ENCODE measurements around the gene RASSF8. TPM values are rescaled to one million over a fixed set of nuclear protein-coding genes. Genes with fewer than 3 reads are reported as not detected.

Gene RASSF8
- total RNA-seq, 1 donor from 2014 or later, result 40.7 TPM

GRCh38 chr12:26102953-26103352 lies 144.5 kb downstream of the RASSF8 start:
- DNase-seq (ENCODE audit: low spot score), result no peak

- no peak for DNase-seq (ENCODE audit: low spot score)
Observed at GRCh38 chr12:26106347-26106746, 147.9 kb downstream of the RASSF8 start.

- no peak for DNase-seq (ENCODE audit: low spot score)
Observed at GRCh38 chr12:26108915-26109314, 150.4 kb downstream of the RASSF8 start.

- DNase-seq (ENCODE audit: low spot score), result no peak
Observed at GRCh38 chr12:26109343-26109881, 150.9 kb downstream of the RASSF8 start.

GRCh38 chr12:26112232-26112631 lies 153.8 kb downstream of the RASSF8 start:
- no peak for DNase-seq (ENCODE audit: low spot score)

- DNase-seq (ENCODE audit: low spot score), result no peak
Observed at GRCh38 chr12:26112703-26113147, 154.2 kb downstream of the RASSF8 start.

GRCh38 chr12:26113181-26113654 lies 154.7 kb downstream of the RASSF8 start:
- no peak for DNase-seq (ENCODE audit: low spot score)

GRCh38 chr12:26113853-26114719 lies 155.6 kb downstream of the RASSF8 start:
- peak; percentile 96 for DNase-seq (ENCODE audit: low spot score)

- DNase-seq (ENCODE audit: low spot score), result no peak
Observed at GRCh38 chr12:26114720-26115401, 156.4 kb downstream of the RASSF8 start.

GRCh38 chr12:26116829-26117715 lies 158.6 kb downstream of the RASSF8 start:
- DNase-seq (ENCODE audit: low spot score), result no peak

GRCh38 chr12:26118308-26118707 lies 159.8 kb downstream of the RASSF8 start:
- no peak for DNase-seq (ENCODE audit: low spot score)

- DNase-seq (ENCODE audit: low spot score), result no peak
Observed at GRCh38 chr12:26119391-26119989, 161.0 kb downstream of the RASSF8 start.

- DNase-seq (ENCODE audit: low spot score), result no peak
Observed at GRCh38 chr12:26120561-26121274, 162.2 kb downstream of the RASSF8 start.

GRCh38 chr12:26121323-26122060 lies 163.0 kb downstream of the RASSF8 start:
- DNase-seq (ENCODE audit: low spot score), result no peak

- DNase-seq (ENCODE audit: low spot score), result no peak
Observed at GRCh38 chr12:26122061-26122680, 163.7 kb downstream of the RASSF8 start.

GRCh38 chr12:26122681-26123481 lies 164.4 kb downstream of the RASSF8 start:
- peak; percentile 72 for DNase-seq (ENCODE audit: low spot score)

GRCh38 chr12:26123482-26123980 lies 165.0 kb downstream of the RASSF8 start:
- no peak for DNase-seq (ENCODE audit: low spot score)
